ENCODE results near the gene NFKBIL1.
"Not testable (repeated sequence)": the region's sequence is repeated elsewhere in the genome, so short reads cannot be mapped to it uniquely, and the experiment has no call there.

NFKBIL1 gene

GRCh38 chr6:31532644-31533454, 14.6 kb upstream of the NFKBIL1 start:
- intact Hi-C loops (cut with DNase I): no loop called here
- DNase-seq: no peak

- DNase-seq: no peak
- intact Hi-C loops (cut with DNase I): no loop called here
Observed at GRCh38 chr6:31533455-31533841, 14.0 kb upstream of the NFKBIL1 start.

- intact Hi-C loops (cut with DNase I): no loop called here
- DNase-seq: no peak
Observed at GRCh38 chr6:31534011-31534410, 13.4 kb upstream of the NFKBIL1 start.

GRCh38 chr6:31534521-31535040, 12.8 kb upstream of the NFKBIL1 start:
- no peak for DNase-seq
- intact Hi-C loops (cut with DNase I): no loop called here

- intact Hi-C loops (cut with DNase I): no loop called here
- DNase-seq: no peak
Observed at GRCh38 chr6:31535538-31536324, 11.7 kb upstream of the NFKBIL1 start.

- intact Hi-C loops (cut with DNase I): no loop called here
- peak in 30 of 42 donors; percentile 23 to 78 (median 56) for DNase-seq
Observed at GRCh38 chr6:31538805-31539400, 8.5 kb upstream of the NFKBIL1 start.

- intact Hi-C loops (cut with DNase I): loop anchor here (5.0 kb wide), 2 partner anchors 48 to 82 kb away; partner anchors contain the start of gene PRRC2A
- no peak for DNase-seq
Observed at GRCh38 chr6:31540640-31541039, 6.8 kb upstream of the NFKBIL1 start.

GRCh38 chr6:31541059-31541657, 6.2 kb upstream of the NFKBIL1 start:
- peak in 13 of 42 donors; percentile 17 to 54 (median 30) for DNase-seq
- intact Hi-C loops (cut with DNase I): loop anchor here (5.0 kb wide), 2 partner anchors 49 to 81 kb away; partner anchors contain the start of gene PRRC2A

GRCh38 chr6:31541658-31542521, 5.5 kb upstream of the NFKBIL1 start, which contains the start of gene DDX39B:
Gene DDX39B, minus strand, starts transcription at chr6:31542003. Its CDS starts 1,471 bp downstream, at chr6:31540532.
- intact Hi-C loops (cut with DNase I): loop anchor here (5.0 kb wide), 2 partner anchors 50 to 80 kb away; partner anchors contain the start of gene PRRC2A
- DNase-seq: peak; percentile 93 to 99 (median 97)

- intact Hi-C loops (cut with DNase I): loop anchor here (5.0 kb wide), 2 partner anchors 51 to 79 kb away; partner anchors contain the start of gene PRRC2A
- no peak for DNase-seq
Observed at GRCh38 chr6:31543639-31544038, 3.8 kb upstream of the NFKBIL1 start.

- DNase-seq: no peak
- intact Hi-C loops (cut with DNase I): loop anchor here (5.0 kb wide), 2 partner anchors 52 to 78 kb away; partner anchors contain the start of gene PRRC2A
Observed at GRCh38 chr6:31544676-31545075, 2.7 kb upstream of the NFKBIL1 start.

- intact Hi-C loops (cut with DNase I): no loop called here
- no peak for DNase-seq
Observed at GRCh38 chr6:31545291-31545690, 2.1 kb upstream of the NFKBIL1 start.

GRCh38 chr6:31546339-31546957, 960 bp upstream of the NFKBIL1 start, which contains the start of gene ATP6V1G2:
Gene ATP6V1G2, minus strand, starts transcription at chr6:31546608. Its CDS starts 49 bp downstream, at chr6:31546559.
- intact Hi-C loops (cut with DNase I): loop anchor here (2.0 kb wide), 1 partner anchor 52 kb away; no protein-coding TSS in a partner anchor
- peak; percentile 89 to 98 (median 94) for DNase-seq

GRCh38 chr6:31547727-31548543, 527 bp downstream of the NFKBIL1 start:
- DNase-seq: peak in 2 of 42 donors; percentile 8 to 21
- intact Hi-C loops (cut with DNase I): loop anchor here (2.0 kb wide), 1 partner anchor 51 kb away; no protein-coding TSS in a partner anchor

GRCh38 chr6:31548544-31548873, 1.1 kb downstream of the NFKBIL1 start:
- DNase-seq: no peak
- intact Hi-C loops (cut with DNase I): no loop called here

GRCh38 chr6:31551371-31551770, 4.0 kb downstream of the NFKBIL1 start:
- intact Hi-C loops (cut with DNase I): not testable (repeated sequence)
- peak in 35 of 42 donors; percentile 17 to 81 (median 54) for DNase-seq

Data from head of caudate nucleus (tissue), 42 donors.